Measurements from ENCODE around the gene PSME3IP1. TPM values are rescaled to one million over a fixed set of nuclear protein-coding genes. Genes with fewer than 3 reads are reported as not detected.

PSME3IP1 gene, protein sequence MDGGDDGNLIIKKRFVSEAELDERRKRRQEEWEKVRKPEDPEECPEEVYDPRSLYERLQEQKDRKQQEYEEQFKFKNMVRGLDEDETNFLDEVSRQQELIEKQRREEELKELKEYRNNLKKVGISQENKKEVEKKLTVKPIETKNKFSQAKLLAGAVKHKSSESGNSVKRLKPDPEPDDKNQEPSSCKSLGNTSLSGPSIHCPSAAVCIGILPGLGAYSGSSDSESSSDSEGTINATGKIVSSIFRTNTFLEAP
- total RNA-seq, result 58.0 and 66.2 TPM in 2 replicates

DNA sequence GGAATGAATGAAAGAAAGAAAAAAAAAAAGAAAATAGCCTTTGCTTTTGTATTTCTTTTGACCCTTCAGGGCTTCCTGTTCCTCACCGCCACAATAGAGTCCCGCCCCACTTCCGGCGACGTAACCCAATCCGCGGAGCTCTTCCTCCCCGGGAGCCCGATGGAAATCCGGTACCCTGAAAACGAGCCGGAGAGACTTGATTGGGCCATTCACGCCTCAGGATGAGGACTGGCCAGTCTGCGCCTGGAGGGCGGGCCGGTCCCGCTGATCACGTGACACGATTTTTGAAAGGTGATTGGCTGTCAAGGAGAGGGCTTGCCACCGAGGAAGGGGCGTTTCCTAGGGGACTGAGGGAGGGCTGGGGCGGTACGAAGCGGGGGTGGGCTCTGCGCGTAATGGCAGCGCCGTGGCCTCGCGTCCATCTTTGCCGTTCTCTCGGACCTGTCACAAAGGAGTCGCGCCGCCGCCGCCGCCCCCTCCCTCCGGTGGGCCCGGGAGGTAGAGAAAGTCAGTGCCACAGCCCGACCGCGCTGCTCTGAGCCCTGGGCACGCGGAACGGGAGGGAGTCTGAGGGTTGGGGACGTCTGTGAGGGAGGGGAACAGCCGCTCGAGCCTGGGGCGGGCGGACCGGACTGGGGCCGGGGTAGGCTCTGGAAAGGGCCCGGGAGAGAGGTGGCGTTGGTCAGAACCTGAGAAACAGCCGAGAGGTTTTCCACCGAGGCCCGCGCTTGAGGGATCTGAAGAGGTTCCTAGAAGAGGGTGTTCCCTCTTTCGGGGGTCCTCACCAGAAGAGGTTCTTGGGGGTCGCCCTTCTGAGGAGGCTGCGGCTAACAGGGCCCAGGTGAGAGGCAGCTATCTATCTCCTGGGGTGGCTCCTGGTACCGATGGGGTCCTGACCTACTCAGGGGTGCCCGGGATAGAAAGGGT, at the start of gene PSME3IP1, which contains the start of gene RSPRY1:
Gene PSME3IP1 (minus strand): TSS at position 95 of the 927 bp plus-strand sequence. CDS start 12,185 bp downstream, outside the sequence.
Gene RSPRY1 (plus strand): TSS at position 385 of the 927 bp plus-strand sequence. CDS start 18,330 bp downstream, outside the sequence.

Other genes starting within 250 kb of the PSME3IP1 start
- gene CETP, start 224.1 kb downstream of the PSME3IP1 start, total RNA-seq, result 24.0 and 30.0 TPM in 2 replicates
- gene NLRC5, start 196.5 kb downstream of the PSME3IP1 start, total RNA-seq, result 40.2 and 43.3 TPM in 2 replicates
- gene CPNE2, start 93.5 kb downstream of the PSME3IP1 start, total RNA-seq, result 87.7 and 89.0 TPM in 2 replicates
- 29.7 and 30.0 TPM in 2 replicates for gene RSPRY1, start 290 bp upstream of the PSME3IP1 start, total RNA-seq
- 117 and 124 TPM in 2 replicates for gene ARL2BP, start 59.2 kb upstream of the PSME3IP1 start, total RNA-seq
- 2.1 and 3.0 TPM in 2 replicates for gene PLLP, start 98.6 kb upstream of the PSME3IP1 start, total RNA-seq
- not detected in 2 replicates for gene CCL22, start 172.7 kb upstream of the PSME3IP1 start, total RNA-seq
- gene CX3CL1, start 186.5 kb upstream of the PSME3IP1 start, total RNA-seq, result 5.1 and 6.1 TPM in 2 replicates
- not detected in 2 replicates for gene CCL17, start 218.7 kb upstream of the PSME3IP1 start, total RNA-seq